Peyer's patch (tissue), 4 donors: ENCODE results near the gene MPDZ. TPM values are rescaled to one million over a fixed set of nuclear protein-coding genes. Genes with fewer than 3 reads are reported as not detected.

ENCODE experiments used
- DNase-seq, 3 donors: peaks; one replicate each; pipeline ENCODE4 v3.0.0-alpha.2; 2017 to 2019
- H3K27ac ChIP-seq, 4 donors: fragments of 200-600 bp; sonication (generic); one replicate each; pipeline ENCODE4 v1.5.1; 2016 to 2019
- H3K27me3 ChIP-seq, 2 donors: fragments of 200-600 bp; sonication (generic); one replicate each; pipeline ENCODE4 v1.5.1; 2019
- H3K36me3 ChIP-seq, 3 donors: fragments of 200-600 bp; sonication (generic); one replicate each; pipeline ENCODE4 v1.5.1; 2016 to 2019
- H3K4me1 ChIP-seq, 4 donors: fragments of 200-600 bp; sonication (generic); one replicate each; pipeline ENCODE4 v1.5.1; 2016 to 2019
- H3K4me3 ChIP-seq, 4 donors: fragments of 200-600 bp; sonication (generic); 1 replicate in 3 of 4; 2 replicates in 1 of 4; pipeline ENCODE4 v1.5.1; 2016 to 2019; ENCODE audit warnings: mild to moderate bottlenecking in 1 of 4
- H3K9me3 ChIP-seq, 4 donors: fragments of 200-600 bp; sonication (generic); one replicate each; pipeline ENCODE4 v1.5.1; 2016 to 2019; ENCODE audit warnings: mild to moderate bottlenecking in 1 of 4
- POLR2A ChIP-seq, 2 donors: fragments of 450-650 bp; IDR thresholded peaks; one replicate each; pipeline ENCODE4 v1.5.1; 2017; ENCODE audit warnings: antibody characterized with exemption in 2 of 2, mild to moderate bottlenecking in 2 of 2, moderate library complexity in 2 of 2
- total RNA-seq, 4 donors: library from RNA; depleted of rRNA; stranded (reverse); fragments of >200 nt; gene quantifications; one replicate each; pipeline ENCODE4 v1.1.0, GENCODE V29; 2016
- TF ChIP-seq, protein P1 (sequence below), 6 experiments: fragments of 450-650 bp in 4 of 6; fragments of 200-600 bp in 2 of 6; sonication (generic) in 1 of 6; IDR thresholded peaks; one replicate each; pipeline ENCODE4 v1.5.1; 2017 to 2019; ENCODE audit warnings: antibody characterized with exemption in 6 of 6, mild to moderate bottlenecking in 3 of 6, moderate library complexity in 1 of 6

Gene MPDZ
- total RNA-seq, 4 donors from 2014 or later: 4.6 to 34.7 (median 10.8) TPM

DNA sequence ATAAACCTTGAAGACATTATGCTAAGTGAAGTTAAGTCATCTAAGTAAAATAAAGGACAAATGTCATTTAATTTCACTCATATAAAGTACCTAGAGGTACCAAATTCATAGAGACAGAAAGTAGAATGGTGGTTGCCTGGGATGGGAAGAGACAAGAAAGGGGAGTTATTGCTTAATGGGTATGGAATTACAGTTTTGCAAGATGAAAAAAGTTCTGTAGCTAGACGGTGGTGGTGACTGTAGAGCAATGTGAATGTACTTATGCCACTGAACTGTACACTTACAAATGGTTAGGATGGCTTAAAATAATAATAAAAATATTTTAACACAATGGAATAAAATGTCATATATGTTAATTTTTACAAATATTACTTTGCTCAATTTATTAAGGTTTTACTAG is 128.0 kb downstream of the MPDZ start:
- H3K36me3 ChIP-seq: no peaks in the 10 kb centered on the region
- H3K27me3 ChIP-seq: no peaks in the 10 kb centered on the region
- no peaks in the 10 kb centered on the region for H3K9me3 ChIP-seq
- H3K27ac ChIP-seq: no peak overlapping the region
- no peaks in the 10 kb centered on the region for H3K4me1 ChIP-seq
- no peak for TF ChIP-seq POLR2A (IDR thresholded peaks at IDR 0.05)
- TF ChIP-seq, protein P1, sequence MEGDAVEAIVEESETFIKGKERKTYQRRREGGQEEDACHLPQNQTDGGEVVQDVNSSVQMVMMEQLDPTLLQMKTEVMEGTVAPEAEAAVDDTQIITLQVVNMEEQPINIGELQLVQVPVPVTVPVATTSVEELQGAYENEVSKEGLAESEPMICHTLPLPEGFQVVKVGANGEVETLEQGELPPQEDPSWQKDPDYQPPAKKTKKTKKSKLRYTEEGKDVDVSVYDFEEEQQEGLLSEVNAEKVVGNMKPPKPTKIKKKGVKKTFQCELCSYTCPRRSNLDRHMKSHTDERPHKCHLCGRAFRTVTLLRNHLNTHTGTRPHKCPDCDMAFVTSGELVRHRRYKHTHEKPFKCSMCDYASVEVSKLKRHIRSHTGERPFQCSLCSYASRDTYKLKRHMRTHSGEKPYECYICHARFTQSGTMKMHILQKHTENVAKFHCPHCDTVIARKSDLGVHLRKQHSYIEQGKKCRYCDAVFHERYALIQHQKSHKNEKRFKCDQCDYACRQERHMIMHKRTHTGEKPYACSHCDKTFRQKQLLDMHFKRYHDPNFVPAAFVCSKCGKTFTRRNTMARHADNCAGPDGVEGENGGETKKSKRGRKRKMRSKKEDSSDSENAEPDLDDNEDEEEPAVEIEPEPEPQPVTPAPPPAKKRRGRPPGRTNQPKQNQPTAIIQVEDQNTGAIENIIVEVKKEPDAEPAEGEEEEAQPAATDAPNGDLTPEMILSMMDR (IDR thresholded peaks at IDR 0.05): no peak
- no peak overlapping the region for H3K4me3 ChIP-seq
- no peak for DNase-seq

DNA sequence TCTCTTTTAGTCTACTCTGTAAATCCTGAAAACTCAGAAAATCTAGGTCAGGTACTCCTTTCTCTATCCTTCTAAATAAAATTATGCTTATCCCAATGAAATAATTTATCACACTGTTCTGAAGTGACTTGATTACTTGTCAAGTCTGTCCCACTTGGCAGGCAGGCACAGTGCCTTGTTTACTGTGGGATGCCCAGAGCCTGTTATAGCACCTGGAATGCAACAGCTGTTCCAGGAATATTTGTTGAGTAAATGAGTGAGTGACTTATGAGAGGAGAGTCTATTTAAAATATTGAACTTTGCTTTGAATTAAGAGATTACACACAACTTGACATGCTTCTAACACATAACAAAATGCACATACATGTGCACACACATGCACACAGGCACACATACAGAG is 130.0 kb downstream of the MPDZ start:
- H3K4me3 ChIP-seq: no peak overlapping the region
- DNase-seq: no peak

DNA sequence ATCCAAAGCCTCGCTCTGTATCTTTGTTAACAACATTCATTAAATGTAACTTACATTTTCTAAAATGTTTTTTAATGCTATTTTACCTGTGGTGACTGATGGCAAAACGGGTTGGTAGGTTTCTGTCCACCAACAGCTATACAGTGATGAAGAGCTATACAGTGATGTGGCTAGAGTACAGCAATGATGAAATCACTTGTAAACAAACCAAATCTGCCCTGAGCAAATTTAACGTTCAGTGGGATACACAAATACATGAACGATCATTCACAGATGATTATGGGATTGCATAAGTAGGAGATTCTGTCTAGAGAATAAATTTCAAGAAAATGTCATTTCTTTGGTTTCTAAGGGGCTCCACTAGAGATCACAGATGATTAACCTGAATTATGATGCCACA is 132.7 kb downstream of the MPDZ start:
- DNase-seq: no peak
- Histone ChIP-seq H3K27ac (no peak overlapping the region), H3K4me3 (no peak overlapping the region), H3K36me3 (no peaks in the 10 kb centered on the region), H3K4me1 (no peaks in the 10 kb centered on the region), H3K9me3 (no peaks in the 10 kb centered on the region), H3K27me3 (no peaks in the 10 kb centered on the region)
- no peak for TF ChIP-seq POLR2A (IDR thresholded peaks at IDR 0.05)
- TF ChIP-seq, protein P1 (IDR thresholded peaks at IDR 0.05): no peak

More for the DNA sequence above, 130.0 kb downstream of the MPDZ start:
- H3K27me3 ChIP-seq: no peaks in the 10 kb centered on the region
- TF ChIP-seq, protein P1 (IDR thresholded peaks at IDR 0.05): no peak
- no peak for TF ChIP-seq POLR2A (IDR thresholded peaks at IDR 0.05)
- H3K4me1 ChIP-seq: no peaks in the 10 kb centered on the region
- no peaks in the 10 kb centered on the region for H3K36me3 ChIP-seq
- no peaks in the 10 kb centered on the region for H3K9me3 ChIP-seq
- no peak overlapping the region for H3K27ac ChIP-seq

DNA sequence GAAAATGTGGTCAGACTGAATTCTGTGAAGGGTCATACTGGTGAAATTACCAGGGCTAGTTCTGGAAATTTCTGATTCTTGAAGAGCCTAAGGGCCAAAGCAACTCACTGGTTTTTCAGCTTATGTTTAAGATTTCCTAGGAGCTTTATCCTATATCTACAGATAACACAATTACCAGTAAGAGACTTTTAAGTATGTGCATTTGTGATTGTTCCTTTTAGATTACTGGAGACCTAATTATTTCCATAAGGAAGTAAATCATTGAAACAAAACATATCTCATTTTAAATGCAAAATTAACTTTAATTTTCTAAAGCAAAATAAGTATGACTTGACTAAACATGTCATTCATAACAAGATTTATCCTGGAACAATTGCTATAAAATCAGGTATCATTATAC is 134.2 kb downstream of the MPDZ start:
- no peaks in the 10 kb centered on the region for H3K9me3 ChIP-seq
- H3K36me3 ChIP-seq: no peaks in the 10 kb centered on the region
- DNase-seq: no peak
- no peak for TF ChIP-seq POLR2A (IDR thresholded peaks at IDR 0.05)
- TF ChIP-seq, protein P1 (IDR thresholded peaks at IDR 0.05): no peak
- H3K27ac ChIP-seq: no peak overlapping the region
- H3K4me3 ChIP-seq: no peak overlapping the region
- H3K27me3 ChIP-seq: no peaks in the 10 kb centered on the region
- no peaks in the 10 kb centered on the region for H3K4me1 ChIP-seq

DNA sequence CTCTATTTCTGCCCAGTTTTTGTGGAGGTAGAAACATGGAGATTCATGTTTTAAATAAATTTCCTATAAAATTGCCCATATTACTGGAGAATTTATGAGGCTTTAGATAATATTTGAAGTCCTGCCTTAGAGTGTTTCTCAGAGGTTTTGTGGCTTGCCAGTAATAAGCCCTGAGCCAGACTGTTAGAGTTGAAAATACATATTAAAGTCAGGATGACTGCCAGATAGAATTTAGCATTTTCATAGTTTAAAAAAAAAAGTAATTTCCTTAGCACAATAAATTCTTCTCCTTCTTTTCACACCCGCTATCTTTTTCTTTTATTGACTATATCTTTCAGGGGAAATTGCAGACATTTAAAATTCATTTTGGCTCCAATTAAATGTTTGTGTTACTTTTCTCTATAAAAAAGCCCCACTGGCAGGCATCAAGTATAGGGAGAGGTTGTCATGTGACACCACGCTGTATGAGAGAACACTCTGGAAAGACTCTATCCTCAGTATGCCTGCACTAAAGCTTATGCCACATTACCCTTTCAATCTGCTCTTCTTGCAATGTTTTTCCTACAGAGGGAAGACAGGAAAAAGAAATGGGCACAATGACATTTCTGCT is 135.2 kb downstream of the MPDZ start:
- H3K4me1 ChIP-seq: no peaks in the 10 kb centered on the region
- H3K36me3 ChIP-seq: no peaks in the 10 kb centered on the region
- H3K9me3 ChIP-seq: no peaks in the 10 kb centered on the region
- no peak overlapping the region for H3K27ac ChIP-seq
- H3K27me3 ChIP-seq: no peaks in the 10 kb centered on the region
- H3K4me3 ChIP-seq: no peak overlapping the region
- no peak for DNase-seq
- TF ChIP-seq POLR2A (IDR thresholded peaks at IDR 0.05): no peak
- TF ChIP-seq, protein P1 (IDR thresholded peaks at IDR 0.05): no peak

DNA sequence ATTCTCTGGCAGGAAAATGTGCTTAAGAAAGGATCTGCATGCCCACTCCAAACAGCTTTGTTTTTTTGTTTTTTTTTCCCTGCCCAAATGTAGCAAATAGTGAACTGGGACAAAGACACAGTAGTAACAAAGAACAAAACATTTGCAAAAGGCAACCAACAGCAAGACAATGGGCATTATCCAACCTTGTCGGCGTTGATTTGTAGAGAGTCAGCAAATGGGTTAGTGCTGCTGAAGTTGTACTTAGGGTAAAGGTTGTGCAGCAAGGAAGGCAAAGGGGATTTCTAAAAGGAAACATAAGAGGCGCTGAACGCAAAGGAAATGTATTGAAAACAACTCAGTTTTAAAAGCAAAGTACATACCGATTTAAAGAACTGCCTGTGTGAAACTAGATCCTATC is 136.2 kb downstream of the MPDZ start:
- no peaks in the 10 kb centered on the region for H3K4me1 ChIP-seq
- H3K9me3 ChIP-seq: no peaks in the 10 kb centered on the region
- H3K27me3 ChIP-seq: no peaks in the 10 kb centered on the region
- no peaks in the 10 kb centered on the region for H3K36me3 ChIP-seq
- H3K27ac ChIP-seq: no peak overlapping the region
- TF ChIP-seq, protein P1 (IDR thresholded peaks at IDR 0.05): no peak
- no peak for TF ChIP-seq POLR2A (IDR thresholded peaks at IDR 0.05)
- H3K4me3 ChIP-seq: no peak overlapping the region
- no peak for DNase-seq
